Stimulated activated CD4-positive, alpha-beta T cell treated with anti-CD3 and anti-CD28 coated beads, TNF-alpha, amount 100 ng/mL, for 1 hour (primary cell): ENCODE results near the gene SMARCA1.

Source experiments
- DNase-seq, 3 donors: peaks; one replicate each; pipeline ENCODE4 v3.0.0-alpha.2; 2020; ENCODE audit warnings: low read depth in 3 of 3, low spot score in 1 of 3

SMARCA1 gene

GRCh38 chrX:129461801-129462456, 61.4 kb downstream of the SMARCA1 start:
- DNase-seq: no peak

- DNase-seq: no peak
These were observed 70.8 kb downstream of the SMARCA1 start for GRCh38 chrX:129452523-129452922.

GRCh38 chrX:129450123-129450522, 73.2 kb downstream of the SMARCA1 start:
- no peak for DNase-seq

DNA sequence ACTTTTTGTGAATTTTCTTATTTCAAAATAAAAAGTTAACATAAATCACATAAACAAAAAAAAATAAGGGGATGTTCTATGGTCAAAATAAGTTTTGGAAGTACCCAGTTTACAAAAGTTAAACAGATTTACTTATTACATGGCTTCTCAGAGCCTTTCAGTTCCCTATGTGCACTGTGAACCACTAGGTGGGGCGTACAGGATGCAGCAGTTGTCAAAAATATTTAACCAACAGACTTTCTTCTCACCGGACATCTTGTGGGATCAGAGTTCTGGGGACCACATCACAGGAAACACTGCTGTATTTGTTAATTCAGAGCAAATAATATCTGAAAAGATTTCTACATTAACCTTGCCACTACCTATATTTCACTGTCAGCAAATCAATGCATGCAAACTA, 74.1 kb downstream of the SMARCA1 start:
- DNase-seq: no peak

DNA sequence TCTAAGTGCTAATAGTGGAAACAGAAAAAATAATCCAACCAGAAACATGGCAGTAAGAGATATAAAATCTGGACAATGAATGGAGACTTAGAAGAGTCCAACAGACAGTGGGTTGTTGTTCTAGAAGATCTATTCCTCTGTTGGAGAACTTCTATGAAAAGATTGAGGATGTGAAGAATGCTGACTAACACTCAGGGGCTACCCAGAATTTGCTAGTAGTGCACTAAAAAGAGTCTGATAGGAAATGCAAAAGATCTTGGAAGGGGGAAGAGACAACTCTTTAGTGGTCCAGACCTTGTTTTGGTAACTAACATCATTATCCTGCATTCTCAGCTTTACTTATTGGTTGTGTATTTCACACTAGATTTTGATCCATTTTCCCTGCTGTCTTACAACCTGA, 77.9 kb downstream of the SMARCA1 start:
- DNase-seq: no peak

DNA sequence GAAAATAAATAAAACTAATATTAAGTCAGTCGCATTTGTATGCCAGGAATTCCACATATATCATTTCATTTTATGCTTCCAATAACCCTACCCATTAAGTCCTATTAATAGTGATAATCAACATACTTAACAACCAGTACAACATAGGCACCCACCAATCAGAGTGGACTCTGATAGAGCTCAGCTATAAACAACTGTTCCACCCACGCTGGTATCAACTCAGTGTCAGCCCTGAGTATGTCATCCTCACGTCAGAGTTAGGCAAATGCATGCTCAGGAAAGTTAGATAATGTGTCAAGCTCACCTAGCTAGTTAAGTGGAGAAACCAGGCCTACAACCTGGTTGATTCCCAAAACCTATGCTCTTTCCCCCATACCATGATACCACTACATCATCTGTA, 89.3 kb downstream of the SMARCA1 start:
- DNase-seq: no peak

DNA sequence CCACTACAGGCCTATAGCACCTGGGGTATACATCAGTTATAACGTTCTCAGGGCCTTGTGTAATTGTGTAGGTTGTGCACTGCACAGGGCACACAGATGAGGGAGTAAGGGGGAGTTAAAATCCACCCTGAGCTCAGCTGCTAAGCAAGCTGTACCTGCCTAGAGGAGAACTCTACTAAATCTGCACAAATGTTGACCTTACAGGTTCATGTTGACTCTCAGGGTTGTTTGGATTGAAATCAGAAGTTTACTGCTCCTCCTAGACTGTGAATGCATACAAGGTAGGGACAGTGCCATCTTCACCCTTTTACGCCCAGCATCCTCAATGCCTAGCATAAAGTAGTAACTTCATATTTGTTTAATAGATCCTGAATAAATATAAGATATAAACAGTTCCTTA, 89.8 kb downstream of the SMARCA1 start:
- no peak for DNase-seq

GRCh38 chrX:129427267-129427666, 96.0 kb downstream of the SMARCA1 start:
- DNase-seq: no peak

DNA sequence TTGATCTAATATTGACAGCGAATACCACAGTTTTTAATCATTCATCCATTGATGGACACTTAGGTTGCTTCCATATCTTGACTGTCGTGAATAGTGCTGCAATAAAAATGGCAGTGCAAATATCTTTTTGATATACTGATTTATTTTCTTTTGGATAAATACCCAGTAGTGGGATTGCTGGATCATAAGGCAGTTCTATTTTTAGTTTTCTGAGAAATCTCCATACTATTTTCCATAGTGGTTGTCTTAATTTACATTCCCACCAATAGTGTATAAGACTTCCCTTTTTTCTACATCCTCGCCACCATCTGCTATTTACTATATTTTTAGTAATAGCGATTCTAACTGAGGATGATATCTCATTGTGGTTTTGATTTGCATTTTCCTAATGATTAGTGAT, 100.1 kb downstream of the SMARCA1 start:
- DNase-seq: no peak

- no peak for DNase-seq
These were observed 118.7 kb downstream of the SMARCA1 start for GRCh38 chrX:129404670-129405008.

DNA sequence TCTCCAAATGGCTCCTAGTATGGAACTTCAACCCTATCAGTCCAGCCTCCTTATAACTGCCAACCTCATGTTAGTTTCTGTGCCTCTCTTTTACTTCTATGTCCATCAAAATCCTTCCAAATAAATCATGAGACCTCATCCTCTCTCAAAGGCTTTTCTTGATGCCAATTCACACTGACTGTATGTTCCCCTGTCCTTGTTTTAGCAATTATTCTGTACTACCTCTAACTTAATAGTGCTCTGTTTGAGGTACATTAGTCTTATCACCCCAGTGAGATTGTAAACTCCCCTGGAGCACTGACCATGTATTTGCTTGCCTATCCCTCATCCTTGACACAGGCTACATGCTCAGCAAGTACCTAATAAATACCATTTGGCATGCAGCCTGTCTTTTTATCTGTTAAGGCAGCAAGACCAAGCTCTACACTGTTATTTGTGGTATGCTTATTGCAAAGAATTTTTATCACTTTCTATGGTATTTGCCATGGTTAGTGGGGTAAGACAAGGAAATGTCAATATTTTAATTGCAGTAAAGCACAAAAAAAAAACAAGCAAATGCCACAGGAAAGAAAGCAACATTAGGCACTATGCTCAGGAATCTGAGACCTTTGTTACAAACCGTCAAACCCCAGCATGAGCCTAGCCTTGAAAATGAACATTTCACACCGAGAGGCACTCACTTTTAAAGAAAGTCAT, 119.2 kb downstream of the SMARCA1 start:
- no peak for DNase-seq
